GM19099 (cell line): ENCODE data around the gene GLP1R.

Source experiments
- POLR2A ChIP-seq: IDR thresholded peaks from 3 replicates; pipeline ENCODE4 v1.6.1; 2011; ENCODE audit warnings: low read depth; ENCODE audit not compliant: insufficient read length; ENCODE audit errors: extremely low read depth

Gene GLP1R

DNA sequence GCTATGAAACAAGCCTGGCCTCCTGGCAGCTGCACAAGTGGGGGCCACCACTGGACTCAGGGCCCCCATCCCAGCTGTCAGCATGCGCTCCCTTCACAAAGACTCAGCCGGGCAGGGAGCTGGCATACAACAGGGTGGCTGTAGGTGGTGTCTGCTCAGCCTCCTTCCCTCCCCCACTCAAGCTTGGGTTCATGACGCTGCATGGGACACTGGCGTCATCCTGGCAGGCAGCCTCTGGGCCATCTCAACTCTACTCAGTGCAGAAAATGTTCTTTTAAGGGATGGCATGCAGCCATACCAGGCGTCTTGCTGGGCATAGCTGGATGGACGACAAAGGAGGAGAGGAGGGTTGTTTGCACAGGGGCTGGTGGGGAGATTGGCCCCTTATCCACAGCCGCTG lies 35.9 kb downstream of the GLP1R start:
- TF ChIP-seq POLR2A = no peak

- TF ChIP-seq POLR2A = no peak
These were observed 36.7 kb downstream of the GLP1R start for GRCh38 chr6:39085129-39085797.

DNA sequence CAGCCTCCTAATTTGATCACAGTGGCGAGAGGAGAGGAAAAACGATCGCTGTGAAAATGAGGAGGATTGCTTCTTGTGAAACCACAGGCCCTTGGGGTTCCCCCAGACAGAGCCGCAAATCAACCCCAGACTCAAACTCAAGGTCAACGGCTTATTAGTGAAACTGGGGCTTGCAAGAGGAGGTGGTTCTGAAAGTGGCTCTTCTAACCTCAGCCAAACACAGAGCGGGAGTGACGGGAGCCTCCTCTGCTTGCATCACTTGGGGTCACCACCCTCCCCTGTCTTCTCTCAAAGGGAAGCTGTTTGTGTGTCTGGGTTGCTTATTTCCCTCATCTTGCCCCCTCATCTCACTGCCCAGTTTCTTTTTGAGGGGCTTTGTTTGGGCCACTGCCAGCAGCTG lies 37.7 kb downstream of the GLP1R start:
- TF ChIP-seq POLR2A = no peak

DNA sequence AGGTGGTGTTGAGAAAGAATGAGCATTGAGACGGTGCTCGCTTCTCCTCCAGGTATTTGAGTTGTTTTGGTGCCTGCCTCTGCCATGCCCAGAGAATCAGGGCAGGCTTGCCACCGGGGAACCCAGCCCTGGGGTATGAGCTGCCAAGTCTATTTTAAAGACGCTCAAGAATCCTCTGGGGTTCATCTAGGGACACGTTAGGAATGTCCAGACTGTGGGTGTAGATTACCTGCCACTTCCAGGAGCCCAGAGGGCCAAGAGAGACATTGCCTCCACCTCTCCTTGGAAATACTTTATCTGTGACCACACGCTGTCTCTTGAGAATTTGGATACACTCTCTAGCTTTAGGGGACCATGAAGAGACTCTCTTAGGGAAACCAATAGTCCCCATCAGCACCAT lies 38.1 kb downstream of the GLP1R start:
- no peak for TF ChIP-seq POLR2A

DNA sequence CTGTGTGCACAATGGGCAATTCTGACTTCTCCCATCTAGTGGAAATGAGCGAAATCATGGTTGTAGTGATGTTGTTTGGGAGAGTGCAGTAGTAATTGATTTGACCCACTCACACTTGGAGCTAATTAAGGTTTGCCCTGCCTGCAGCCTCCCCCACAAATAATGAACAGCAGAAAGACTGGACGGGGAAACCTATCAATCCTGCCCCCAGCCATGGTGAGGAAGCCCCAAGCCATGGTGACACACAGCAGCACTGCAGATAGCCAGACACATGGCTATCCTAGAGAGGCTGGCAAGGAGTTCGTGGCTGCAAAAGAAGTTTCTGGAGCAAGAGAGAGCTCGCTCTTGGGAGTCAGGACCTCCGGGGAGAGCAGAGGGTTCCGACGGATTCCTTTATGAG lies 38.6 kb downstream of the GLP1R start:
- no peak for TF ChIP-seq POLR2A

- no peak for TF ChIP-seq POLR2A
These were observed 39.8 kb downstream of the GLP1R start for GRCh38 chr6:39088331-39088730.

DNA sequence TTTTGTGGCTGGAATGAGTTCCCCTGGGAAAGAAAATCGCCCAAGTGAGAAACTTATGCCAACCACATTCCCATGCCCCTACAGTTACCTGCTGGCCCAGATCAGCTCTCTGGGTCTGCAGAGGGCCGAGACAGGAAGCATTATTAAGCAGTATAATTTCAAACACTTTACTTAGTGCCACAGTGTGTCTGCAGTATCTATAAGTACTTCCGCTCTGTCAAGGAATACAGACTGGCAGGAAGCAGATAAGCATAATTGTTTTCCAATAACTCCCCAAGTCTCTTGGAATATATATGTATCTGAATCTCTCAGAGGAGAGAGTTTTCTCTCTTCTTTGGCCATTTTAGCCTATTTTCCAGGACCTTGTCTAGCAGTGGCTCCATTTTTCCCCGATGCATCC lies 41.5 kb downstream of the GLP1R start:
- TF ChIP-seq POLR2A = no peak

GRCh38 chr6:39091220-39091619 lies 42.6 kb downstream of the GLP1R start:
- no peak for TF ChIP-seq POLR2A

- TF ChIP-seq POLR2A = no peak
These were observed 43.5 kb downstream of the GLP1R start for GRCh38 chr6:39092124-39092523.

GRCh38 chr6:39093149-39093708 lies 44.6 kb downstream of the GLP1R start:
- no peak for TF ChIP-seq POLR2A

DNA sequence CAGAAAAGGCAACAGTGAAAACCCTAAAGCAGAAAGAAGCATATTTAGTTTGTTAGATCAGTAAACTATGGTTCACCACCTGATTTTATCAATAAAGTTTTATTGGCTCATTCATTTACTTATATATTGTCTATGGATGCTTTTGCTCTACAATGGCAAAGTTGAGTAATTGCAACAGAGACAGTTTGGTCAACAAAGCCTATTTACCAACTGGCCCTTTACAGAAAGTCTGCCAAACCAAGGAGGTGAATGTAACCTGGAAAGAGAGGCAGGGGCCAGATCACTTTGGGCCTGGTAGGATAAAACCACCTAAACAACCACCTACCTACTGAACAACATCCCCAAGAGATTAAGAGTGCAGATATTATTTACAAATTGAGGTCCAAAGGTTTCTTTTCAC lies 47.0 kb downstream of the GLP1R start:
- TF ChIP-seq POLR2A = no peak

- TF ChIP-seq POLR2A = no peak
These were observed 51.8 kb downstream of the GLP1R start for GRCh38 chr6:39100358-39100757.

GRCh38 chr6:39102071-39102820 lies 53.7 kb downstream of the GLP1R start:
- no peak for TF ChIP-seq POLR2A

- TF ChIP-seq POLR2A = no peak
These were observed 54.2 kb downstream of the GLP1R start for GRCh38 chr6:39102821-39103136.

GRCh38 chr6:39104528-39104927 lies 55.9 kb downstream of the GLP1R start:
- no peak for TF ChIP-seq POLR2A

GRCh38 chr6:39107034-39107433 lies 58.5 kb downstream of the GLP1R start:
- no peak for TF ChIP-seq POLR2A
